PFSK-1 (cell line): ENCODE results near the gene AMBRA1.

Experiments used
- FOXP2 ChIP-seq: optimal IDR thresholded peaks from 2 replicates; pipeline ENCODE3; 2011; ENCODE audit warnings: borderline replicate concordance, control low read depth, inconsistent platforms; ENCODE audit not compliant: insufficient read depth; ENCODE audit errors: extremely low read length, extremely low read depth
- POLR2AphosphoS5 ChIP-seq: IDR thresholded peaks from 2 replicates; pipeline ENCODE4 v1.6.1; 2012; ENCODE audit warnings: low read depth, mild to moderate bottlenecking, control low read depth, low read length, moderate library complexity
- SIN3A ChIP-seq: IDR thresholded peaks from 2 replicates; pipeline ENCODE4 v1.6.1; 2012; ENCODE audit warnings: mild to moderate bottlenecking, low read length, moderate library complexity, borderline replicate concordance; ENCODE audit not compliant: insufficient read depth
- TAF1 ChIP-seq: IDR thresholded peaks from 2 replicates; pipeline ENCODE4 v1.6.1; 2012; ENCODE audit warnings: low read length, control low read depth, borderline replicate concordance; ENCODE audit not compliant: insufficient read depth
- TF ChIP-seq, protein P1 (sequence below), 2 experiments: IDR thresholded peaks; 2 replicates each; pipeline versions ENCODE4 v1.6.1 to v1.8.0; 2011 to 2012; ENCODE audit warnings: low read depth in 2 of 2, low read length in 2 of 2, control low read depth in 1 of 2, inconsistent platforms in 1 of 2, mild to moderate bottlenecking in 1 of 2, moderate library complexity in 1 of 2; ENCODE audit not compliant: insufficient read depth in 1 of 2

AMBRA1 gene

DNA sequence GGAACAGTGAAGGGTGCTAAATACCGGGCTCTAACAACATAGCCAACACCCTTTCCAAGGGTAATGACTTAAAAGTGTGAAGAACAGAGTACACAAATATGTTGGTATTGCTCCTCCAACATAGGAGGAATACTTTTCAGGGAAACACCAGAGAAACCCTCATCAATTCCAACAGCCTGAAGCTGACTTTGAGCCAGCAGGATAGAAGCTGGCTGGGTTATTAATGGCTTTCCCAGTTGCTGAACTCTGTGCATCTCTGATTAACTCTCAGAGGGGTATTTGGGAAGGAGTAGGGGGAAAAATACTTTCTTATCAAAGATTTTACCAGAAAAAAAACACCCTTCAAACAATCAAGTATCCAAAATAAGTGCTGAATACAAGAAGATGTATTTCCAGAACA, 95.6 kb downstream of the AMBRA1 start:
- TF ChIP-seq TAF1 (no peak), POLR2AphosphoS5 (no peak), FOXP2 (no peak)

DNA sequence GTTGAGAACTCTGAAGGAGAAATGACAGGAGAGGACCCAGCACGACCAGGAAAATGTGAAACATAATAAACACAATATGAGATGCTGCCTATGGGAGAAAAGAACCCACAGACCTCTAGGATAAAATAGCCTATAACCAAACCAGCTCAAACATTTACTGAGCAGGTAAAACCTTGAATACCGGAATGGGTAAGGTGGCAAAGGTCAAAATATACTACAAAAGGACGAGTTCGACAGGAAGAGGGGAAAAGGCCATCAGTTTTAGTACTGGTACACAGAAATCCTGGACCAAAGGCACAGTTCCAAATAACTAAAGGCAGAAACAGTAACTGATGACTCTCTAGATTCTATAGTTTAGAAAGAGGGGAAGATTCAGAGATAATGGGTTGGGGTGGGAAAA, 96.3 kb downstream of the AMBRA1 start:
- TF ChIP-seq FOXP2 (no peak), POLR2AphosphoS5 (no peak), SIN3A (no peak), TAF1 (no peak)
- TF ChIP-seq, protein P1, sequence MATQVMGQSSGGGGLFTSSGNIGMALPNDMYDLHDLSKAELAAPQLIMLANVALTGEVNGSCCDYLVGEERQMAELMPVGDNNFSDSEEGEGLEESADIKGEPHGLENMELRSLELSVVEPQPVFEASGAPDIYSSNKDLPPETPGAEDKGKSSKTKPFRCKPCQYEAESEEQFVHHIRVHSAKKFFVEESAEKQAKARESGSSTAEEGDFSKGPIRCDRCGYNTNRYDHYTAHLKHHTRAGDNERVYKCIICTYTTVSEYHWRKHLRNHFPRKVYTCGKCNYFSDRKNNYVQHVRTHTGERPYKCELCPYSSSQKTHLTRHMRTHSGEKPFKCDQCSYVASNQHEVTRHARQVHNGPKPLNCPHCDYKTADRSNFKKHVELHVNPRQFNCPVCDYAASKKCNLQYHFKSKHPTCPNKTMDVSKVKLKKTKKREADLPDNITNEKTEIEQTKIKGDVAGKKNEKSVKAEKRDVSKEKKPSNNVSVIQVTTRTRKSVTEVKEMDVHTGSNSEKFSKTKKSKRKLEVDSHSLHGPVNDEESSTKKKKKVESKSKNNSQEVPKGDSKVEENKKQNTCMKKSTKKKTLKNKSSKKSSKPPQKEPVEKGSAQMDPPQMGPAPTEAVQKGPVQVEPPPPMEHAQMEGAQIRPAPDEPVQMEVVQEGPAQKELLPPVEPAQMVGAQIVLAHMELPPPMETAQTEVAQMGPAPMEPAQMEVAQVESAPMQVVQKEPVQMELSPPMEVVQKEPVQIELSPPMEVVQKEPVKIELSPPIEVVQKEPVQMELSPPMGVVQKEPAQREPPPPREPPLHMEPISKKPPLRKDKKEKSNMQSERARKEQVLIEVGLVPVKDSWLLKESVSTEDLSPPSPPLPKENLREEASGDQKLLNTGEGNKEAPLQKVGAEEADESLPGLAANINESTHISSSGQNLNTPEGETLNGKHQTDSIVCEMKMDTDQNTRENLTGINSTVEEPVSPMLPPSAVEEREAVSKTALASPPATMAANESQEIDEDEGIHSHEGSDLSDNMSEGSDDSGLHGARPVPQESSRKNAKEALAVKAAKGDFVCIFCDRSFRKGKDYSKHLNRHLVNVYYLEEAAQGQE (IDR thresholded peaks at IDR 0.05; ENCODE audit: insufficient read depth in 1 of 2, low read depth in 2 of 2, low read length in 2 of 2): no peak

DNA sequence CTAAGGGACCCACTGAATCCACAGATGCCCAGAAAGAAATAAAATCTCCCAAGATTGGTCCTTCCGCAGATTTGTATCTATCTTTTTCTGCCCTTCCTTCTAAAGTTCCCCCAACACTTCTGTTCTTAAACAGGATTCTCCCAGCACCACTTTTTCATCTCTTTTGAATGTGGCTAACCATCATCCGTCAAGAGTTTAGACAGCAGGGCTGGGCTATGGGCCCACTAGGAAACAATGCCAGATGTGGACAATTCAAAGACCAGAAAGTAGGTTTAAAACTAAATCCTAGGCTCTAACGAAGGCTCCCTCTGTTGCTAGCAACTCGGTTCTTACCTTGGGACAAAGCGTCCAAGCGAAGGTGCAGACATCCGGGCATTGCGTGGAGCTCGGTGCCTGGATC, 100.0 kb downstream of the AMBRA1 start:
- no peak for TF ChIP-seq TAF1
- TF ChIP-seq FOXP2: no peak
- no peak for TF ChIP-seq SIN3A

DNA sequence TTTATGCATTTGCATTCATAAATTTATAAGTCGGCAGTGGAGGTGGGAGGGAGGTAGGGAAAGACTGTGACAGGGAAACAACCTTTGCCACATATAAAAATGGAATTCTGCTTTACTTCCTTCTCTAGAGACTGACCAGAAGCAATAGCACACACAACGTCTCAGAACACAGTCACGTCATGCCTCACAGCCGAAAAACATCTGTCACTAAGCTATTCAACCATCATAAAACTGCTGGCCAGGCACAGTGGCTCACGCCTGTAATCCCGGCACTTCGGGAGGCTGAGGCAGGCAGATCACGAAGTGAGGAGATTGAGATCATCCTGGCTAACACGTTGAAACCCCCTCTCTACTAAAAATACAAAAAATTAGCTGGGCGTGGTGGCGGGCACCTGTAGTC, 101.3 kb downstream of the AMBRA1 start:
- TF ChIP-seq FOXP2 (no peak), POLR2AphosphoS5 (no peak)

DNA sequence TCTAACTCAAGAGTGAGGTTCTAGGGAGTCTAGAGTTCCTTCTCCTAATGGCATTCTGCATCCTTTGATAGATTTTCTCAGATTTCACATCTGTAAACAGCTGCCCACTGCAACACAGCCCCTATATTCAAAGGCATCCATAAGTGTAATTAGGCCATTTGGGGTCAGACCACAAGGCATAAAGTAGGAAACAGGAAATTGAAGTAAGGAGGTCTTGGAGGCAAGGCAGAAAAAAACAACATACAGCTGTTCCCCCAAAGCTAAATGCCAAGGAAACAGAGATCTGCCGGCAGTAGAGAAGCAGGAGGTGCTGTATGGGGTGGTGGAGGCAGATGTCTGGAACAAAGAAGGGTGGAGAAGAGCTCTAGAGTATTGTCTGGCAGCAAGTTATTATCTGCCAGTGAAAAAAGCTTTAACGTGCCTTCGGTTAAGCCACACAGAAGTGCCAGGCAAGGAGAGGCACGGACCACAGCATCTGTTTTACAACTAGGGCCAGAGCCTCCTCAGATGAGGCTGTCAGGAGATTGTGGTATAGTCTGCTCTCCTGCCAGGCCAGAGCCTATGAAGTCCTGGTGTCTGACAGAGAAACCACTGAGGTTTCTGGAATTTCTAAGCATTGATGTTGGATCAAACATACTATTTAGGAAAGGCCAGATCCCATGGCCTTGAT, 102.0 kb downstream of the AMBRA1 start:
- no peak for TF ChIP-seq FOXP2
- TF ChIP-seq, protein P1 (IDR thresholded peaks at IDR 0.05; ENCODE audit: insufficient read depth in 1 of 2, low read depth in 2 of 2, low read length in 2 of 2): no peak
- no peak for TF ChIP-seq TAF1

DNA sequence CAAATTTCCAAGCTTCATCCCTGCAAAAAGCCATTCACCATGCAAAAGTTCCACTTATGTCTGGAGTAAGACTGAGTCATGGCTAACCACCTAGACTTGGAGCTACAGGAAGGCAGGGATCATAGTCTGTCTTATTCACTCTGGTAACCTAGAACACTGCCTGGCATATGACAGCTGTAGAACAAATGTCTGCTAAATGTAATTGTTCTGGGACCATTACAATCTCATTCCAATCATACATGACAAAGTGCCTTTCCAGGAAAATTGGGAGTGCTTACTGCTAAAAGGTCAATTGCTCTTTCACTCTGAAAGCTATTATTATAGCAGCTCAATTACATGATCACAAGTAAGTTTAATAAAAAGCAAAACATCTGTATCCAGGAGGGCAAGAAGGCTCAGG, 103.2 kb downstream of the AMBRA1 start:
- TF ChIP-seq SIN3A (no peak), POLR2AphosphoS5 (no peak)
- TF ChIP-seq, protein P1 (IDR thresholded peaks at IDR 0.05; ENCODE audit: insufficient read depth in 1 of 2, low read depth in 2 of 2, low read length in 2 of 2): no peak

DNA sequence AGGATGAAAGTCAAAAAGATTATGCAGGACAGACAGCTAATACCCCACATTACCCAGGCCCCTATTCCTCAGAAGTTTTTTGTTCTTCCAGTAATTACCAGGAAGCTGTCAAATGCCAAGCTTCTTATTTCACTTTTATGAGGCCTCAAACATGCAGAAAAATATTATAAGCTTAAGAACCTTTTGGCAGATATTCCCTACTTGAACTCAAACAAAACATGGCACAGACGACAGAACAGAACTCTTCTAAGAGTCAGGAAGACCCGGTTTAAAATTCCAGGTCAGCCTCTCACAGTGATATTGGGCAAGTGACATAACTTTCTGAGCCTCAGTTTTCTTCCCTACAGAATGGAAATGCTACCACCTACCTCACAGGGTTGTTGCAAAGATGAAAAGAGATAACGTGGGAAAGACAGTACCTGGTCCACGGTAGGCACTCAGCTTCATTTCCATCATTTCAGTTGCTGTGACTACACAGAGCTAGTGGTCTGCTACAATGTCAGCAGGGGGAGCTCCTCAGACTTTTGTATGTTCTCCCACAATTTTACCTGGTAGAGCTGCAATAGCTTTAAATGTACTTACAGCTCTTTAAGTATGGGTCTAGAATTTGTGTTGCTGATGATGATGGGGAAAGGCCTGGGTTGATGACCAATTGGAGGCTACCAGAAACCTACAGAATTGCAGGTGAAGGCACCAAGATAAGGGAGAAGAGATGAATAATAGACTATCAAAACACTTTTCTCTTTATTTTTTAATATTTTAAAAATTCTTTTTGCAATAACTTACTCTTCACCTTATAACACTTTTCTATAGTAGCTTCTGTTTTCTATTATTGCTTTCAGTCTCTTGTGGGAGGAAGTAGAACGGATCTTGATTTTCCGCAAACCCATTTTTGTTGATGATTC, 103.9 kb downstream of the AMBRA1 start:
- TF ChIP-seq TAF1 (no peak), SIN3A (no peak)
- TF ChIP-seq, protein P1 (IDR thresholded peaks at IDR 0.05; ENCODE audit: insufficient read depth in 1 of 2, low read depth in 2 of 2, low read length in 2 of 2): no peak
